ENCODE measurements around the gene PON3. TPM values are rescaled to one million over a fixed set of nuclear protein-coding genes. Genes with fewer than 3 reads are reported as not detected.

Gene PON3
- total and polyA plus RNA-seq, 2 experiments from 2014 or later, result 1.4 to 1.6 TPM

DNA sequence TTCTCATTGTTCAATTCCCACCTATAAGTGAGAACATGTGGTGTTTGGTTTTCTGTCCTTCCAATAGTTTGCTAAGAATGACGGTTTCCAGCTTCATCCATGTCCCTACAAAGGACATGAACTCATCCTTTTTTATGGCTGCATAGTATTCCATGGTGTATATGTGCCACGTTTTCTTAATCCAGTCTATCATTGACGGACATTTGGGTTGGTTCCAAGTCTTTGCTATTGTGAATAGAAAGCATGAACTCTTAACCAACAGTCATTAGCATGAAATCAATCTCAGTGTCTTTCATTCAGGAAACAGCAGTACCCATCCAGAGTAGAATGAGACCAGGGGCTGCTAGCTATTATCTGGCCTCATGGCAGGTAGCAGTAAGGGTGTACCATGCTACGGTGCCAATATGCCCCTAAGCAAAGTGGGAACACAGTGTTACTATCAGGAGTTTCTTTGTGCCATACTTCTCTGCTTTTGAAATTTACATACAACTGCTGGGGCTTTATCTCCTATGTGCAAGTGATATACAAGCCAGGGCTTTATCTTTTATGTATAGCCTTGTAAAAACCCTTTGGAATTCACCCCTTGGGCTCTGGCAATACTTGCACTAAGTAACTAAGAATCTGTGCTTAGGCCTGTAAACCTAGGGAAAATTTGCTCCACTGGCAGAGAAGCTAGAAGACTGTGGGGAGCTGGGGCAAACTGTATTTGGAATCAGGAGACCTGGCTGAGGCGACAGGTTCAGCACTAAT, 33.2 kb upstream of the PON3 start:
- Histone ChIP-seq H3K27me3 (ENCODE audit: insufficient read depth) (no peaks in the 10 kb centered on the region), H3K79me2 (replicated peaks; ENCODE audit: insufficient read depth) (peaks cover 30% of the 10 kb centered on the region), H2AFZ (no peak overlapping the region), H3K27ac (ENCODE audit: low read depth) (no peak overlapping the region), H3F3A (replicated peaks; ENCODE audit: low read depth) (no peaks in the 10 kb centered on the region), H4K20me1 (replicated peaks; ENCODE audit: insufficient read depth) (no peaks in the 10 kb centered on the region), H3K4me1 (ENCODE audit: insufficient read depth) (peaks cover 34% of the 10 kb centered on the region), H3K4me3 (no peak overlapping the region), H3K9me2 (ENCODE audit: insufficient read depth) (no peaks in the 10 kb centered on the region), H3K36me3 (ENCODE audit: insufficient read depth) (no peaks in the 10 kb centered on the region; the same call in 1 of the 2 replicates), H3K4me2 (no peak overlapping the region)
- Mint-ChIP-seq H3K27ac (no peak overlapping the region), H3K9me3 (no peaks in the 10 kb centered on the region), H3K36me3 (ENCODE audit: low read depth) (peaks cover 16% of the 10 kb centered on the region; the same call in 2 of the 3 replicates), H3K4me1 (peaks cover 25% of the 10 kb centered on the region), H3K27me3 (ENCODE audit: insufficient read depth, low read depth, poor library complexity) (peaks cover 4% of the 10 kb centered on the region), H3K4me3 (no peak overlapping the region)
- ATAC-seq (no peak), DNase-seq (ENCODE audit: low spot score) (no peak)
- TF ChIP-seq, protein P1, sequence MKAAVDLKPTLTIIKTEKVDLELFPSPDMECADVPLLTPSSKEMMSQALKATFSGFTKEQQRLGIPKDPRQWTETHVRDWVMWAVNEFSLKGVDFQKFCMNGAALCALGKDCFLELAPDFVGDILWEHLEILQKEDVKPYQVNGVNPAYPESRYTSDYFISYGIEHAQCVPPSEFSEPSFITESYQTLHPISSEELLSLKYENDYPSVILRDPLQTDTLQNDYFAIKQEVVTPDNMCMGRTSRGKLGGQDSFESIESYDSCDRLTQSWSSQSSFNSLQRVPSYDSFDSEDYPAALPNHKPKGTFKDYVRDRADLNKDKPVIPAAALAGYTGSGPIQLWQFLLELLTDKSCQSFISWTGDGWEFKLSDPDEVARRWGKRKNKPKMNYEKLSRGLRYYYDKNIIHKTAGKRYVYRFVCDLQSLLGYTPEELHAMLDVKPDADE (IDR thresholded peaks at IDR 0.05), result no peak
- TF ChIP-seq, protein P2, sequence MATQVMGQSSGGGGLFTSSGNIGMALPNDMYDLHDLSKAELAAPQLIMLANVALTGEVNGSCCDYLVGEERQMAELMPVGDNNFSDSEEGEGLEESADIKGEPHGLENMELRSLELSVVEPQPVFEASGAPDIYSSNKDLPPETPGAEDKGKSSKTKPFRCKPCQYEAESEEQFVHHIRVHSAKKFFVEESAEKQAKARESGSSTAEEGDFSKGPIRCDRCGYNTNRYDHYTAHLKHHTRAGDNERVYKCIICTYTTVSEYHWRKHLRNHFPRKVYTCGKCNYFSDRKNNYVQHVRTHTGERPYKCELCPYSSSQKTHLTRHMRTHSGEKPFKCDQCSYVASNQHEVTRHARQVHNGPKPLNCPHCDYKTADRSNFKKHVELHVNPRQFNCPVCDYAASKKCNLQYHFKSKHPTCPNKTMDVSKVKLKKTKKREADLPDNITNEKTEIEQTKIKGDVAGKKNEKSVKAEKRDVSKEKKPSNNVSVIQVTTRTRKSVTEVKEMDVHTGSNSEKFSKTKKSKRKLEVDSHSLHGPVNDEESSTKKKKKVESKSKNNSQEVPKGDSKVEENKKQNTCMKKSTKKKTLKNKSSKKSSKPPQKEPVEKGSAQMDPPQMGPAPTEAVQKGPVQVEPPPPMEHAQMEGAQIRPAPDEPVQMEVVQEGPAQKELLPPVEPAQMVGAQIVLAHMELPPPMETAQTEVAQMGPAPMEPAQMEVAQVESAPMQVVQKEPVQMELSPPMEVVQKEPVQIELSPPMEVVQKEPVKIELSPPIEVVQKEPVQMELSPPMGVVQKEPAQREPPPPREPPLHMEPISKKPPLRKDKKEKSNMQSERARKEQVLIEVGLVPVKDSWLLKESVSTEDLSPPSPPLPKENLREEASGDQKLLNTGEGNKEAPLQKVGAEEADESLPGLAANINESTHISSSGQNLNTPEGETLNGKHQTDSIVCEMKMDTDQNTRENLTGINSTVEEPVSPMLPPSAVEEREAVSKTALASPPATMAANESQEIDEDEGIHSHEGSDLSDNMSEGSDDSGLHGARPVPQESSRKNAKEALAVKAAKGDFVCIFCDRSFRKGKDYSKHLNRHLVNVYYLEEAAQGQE (IDR thresholded peaks at IDR 0.05; ENCODE audit: unreplicated experiment), result no peak
- TF ChIP-seq NANOG (IDR thresholded peaks at IDR 0.05; ENCODE audit: borderline replicate concordance), result no peak
- no peak for TF ChIP-seq JUNB (IDR thresholded peaks at IDR 0.05; ENCODE audit: unreplicated experiment)
- TF ChIP-seq EZH2 (IDR thresholded peaks at IDR 0.05; ENCODE audit: low read depth, unreplicated experiment), result no peak
- no peak for TF ChIP-seq ZNF331 (CRISPR knock-in tag; IDR thresholded peaks at IDR 0.05; ENCODE audit: low read depth)
- no peak for TF ChIP-seq CREB1 (CRISPR knock-in tag; IDR thresholded peaks at IDR 0.05; ENCODE audit: low read depth)
- TF ChIP-seq STAT1 (IDR thresholded peaks at IDR 0.05; ENCODE audit: unreplicated experiment), result no peak
- TF ChIP-seq, protein P3, sequence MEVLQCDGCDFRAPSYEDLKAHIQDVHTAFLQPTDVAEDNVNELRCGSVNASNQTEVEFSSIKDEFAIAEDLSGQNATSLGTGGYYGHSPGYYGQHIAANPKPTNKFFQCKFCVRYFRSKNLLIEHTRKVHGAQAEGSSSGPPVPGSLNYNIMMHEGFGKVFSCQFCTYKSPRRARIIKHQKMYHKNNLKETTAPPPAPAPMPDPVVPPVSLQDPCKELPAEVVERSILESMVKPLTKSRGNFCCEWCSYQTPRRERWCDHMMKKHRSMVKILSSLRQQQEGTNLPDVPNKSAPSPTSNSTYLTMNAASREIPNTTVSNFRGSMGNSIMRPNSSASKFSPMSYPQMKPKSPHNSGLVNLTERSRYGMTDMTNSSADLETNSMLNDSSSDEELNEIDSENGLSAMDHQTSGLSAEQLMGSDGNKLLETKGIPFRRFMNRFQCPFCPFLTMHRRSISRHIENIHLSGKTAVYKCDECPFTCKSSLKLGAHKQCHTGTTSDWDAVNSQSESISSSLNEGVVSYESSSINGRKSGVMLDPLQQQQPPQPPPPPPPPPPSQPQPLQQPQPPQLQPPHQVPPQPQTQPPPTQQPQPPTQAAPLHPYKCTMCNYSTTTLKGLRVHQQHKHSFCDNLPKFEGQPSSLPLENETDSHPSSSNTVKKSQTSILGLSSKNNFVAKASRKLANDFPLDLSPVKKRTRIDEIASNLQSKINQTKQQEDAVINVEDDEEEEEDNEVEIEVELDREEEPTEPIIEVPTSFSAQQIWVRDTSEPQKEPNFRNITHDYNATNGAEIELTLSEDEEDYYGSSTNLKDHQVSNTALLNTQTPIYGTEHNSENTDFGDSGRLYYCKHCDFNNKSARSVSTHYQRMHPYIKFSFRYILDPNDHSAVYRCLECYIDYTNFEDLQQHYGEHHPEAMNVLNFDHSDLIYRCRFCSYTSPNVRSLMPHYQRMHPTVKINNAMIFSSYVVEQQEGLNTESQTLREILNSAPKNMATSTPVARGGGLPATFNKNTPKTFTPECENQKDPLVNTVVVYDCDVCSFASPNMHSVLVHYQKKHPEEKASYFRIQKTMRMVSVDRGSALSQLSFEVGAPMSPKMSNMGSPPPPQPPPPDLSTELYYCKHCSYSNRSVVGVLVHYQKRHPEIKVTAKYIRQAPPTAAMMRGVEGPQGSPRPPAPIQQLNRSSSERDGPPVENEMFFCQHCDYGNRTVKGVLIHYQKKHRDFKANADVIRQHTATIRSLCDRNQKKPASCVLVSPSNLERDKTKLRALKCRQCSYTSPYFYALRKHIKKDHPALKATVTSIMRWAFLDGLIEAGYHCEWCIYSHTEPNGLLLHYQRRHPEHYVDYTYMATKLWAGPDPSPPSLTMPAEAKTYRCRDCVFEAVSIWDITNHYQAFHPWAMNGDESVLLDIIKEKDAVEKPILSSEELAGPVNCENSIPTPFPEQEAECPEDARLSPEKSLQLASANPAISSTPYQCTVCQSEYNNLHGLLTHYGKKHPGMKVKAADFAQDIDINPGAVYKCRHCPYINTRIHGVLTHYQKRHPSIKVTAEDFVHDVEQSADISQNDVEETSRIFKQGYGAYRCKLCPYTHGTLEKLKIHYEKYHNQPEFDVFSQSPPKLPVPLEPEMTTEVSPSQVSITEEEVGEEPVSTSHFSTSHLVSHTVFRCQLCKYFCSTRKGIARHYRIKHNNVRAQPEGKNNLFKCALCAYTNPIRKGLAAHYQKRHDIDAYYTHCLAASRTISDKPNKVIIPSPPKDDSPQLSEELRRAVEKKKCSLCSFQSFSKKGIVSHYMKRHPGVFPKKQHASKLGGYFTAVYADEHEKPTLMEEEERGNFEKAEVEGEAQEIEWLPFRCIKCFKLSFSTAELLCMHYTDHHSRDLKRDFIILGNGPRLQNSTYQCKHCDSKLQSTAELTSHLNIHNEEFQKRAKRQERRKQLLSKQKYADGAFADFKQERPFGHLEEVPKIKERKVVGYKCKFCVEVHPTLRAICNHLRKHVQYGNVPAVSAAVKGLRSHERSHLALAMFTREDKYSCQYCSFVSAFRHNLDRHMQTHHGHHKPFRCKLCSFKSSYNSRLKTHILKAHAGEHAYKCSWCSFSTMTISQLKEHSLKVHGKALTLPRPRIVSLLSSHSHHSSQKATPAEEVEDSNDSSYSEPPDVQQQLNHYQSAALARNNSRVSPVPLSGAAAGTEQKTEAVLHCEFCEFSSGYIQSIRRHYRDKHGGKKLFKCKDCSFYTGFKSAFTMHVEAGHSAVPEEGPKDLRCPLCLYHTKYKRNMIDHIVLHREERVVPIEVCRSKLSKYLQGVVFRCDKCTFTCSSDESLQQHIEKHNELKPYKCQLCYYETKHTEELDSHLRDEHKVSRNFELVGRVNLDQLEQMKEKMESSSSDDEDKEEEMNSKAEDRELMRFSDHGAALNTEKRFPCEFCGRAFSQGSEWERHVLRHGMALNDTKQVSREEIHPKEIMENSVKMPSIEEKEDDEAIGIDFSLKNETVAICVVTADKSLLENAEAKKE (CRISPR knock-in tag; IDR thresholded peaks at IDR 0.05), result no peak
- TF ChIP-seq, protein P4, sequence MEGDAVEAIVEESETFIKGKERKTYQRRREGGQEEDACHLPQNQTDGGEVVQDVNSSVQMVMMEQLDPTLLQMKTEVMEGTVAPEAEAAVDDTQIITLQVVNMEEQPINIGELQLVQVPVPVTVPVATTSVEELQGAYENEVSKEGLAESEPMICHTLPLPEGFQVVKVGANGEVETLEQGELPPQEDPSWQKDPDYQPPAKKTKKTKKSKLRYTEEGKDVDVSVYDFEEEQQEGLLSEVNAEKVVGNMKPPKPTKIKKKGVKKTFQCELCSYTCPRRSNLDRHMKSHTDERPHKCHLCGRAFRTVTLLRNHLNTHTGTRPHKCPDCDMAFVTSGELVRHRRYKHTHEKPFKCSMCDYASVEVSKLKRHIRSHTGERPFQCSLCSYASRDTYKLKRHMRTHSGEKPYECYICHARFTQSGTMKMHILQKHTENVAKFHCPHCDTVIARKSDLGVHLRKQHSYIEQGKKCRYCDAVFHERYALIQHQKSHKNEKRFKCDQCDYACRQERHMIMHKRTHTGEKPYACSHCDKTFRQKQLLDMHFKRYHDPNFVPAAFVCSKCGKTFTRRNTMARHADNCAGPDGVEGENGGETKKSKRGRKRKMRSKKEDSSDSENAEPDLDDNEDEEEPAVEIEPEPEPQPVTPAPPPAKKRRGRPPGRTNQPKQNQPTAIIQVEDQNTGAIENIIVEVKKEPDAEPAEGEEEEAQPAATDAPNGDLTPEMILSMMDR (conservative IDR thresholded peaks at IDR 0.05; ENCODE audit: low read depth in 2 of 2), result no peak
- no peak for TF ChIP-seq EZH2phosphoT487 (IDR thresholded peaks at IDR 0.05; ENCODE audit: unreplicated experiment)
- no peak for TF ChIP-seq POLR2AphosphoS5 (IDR thresholded peaks at IDR 0.05; ENCODE audit: low read depth)
- TF ChIP-seq ZNF114 (CRISPR knock-in tag; IDR thresholded peaks at IDR 0.05), result no peak
